CD4-positive, alpha-beta T cell treated with Interleukin-4 for 4 hours (primary cell): Measurements from ENCODE around the gene EEF1AKMT3.

Experiments
- DNase-seq: peaks from one replicate; pipeline ENCODE4 v3.0.0-alpha.2; 2020

EEF1AKMT3 gene

GRCh38 chr12:57735952-57736740, 36.3 kb upstream of the EEF1AKMT3 start:
- DNase-seq: no peak

GRCh38 chr12:57736741-57737466, 35.5 kb upstream of the EEF1AKMT3 start:
- no peak for DNase-seq

DNA sequence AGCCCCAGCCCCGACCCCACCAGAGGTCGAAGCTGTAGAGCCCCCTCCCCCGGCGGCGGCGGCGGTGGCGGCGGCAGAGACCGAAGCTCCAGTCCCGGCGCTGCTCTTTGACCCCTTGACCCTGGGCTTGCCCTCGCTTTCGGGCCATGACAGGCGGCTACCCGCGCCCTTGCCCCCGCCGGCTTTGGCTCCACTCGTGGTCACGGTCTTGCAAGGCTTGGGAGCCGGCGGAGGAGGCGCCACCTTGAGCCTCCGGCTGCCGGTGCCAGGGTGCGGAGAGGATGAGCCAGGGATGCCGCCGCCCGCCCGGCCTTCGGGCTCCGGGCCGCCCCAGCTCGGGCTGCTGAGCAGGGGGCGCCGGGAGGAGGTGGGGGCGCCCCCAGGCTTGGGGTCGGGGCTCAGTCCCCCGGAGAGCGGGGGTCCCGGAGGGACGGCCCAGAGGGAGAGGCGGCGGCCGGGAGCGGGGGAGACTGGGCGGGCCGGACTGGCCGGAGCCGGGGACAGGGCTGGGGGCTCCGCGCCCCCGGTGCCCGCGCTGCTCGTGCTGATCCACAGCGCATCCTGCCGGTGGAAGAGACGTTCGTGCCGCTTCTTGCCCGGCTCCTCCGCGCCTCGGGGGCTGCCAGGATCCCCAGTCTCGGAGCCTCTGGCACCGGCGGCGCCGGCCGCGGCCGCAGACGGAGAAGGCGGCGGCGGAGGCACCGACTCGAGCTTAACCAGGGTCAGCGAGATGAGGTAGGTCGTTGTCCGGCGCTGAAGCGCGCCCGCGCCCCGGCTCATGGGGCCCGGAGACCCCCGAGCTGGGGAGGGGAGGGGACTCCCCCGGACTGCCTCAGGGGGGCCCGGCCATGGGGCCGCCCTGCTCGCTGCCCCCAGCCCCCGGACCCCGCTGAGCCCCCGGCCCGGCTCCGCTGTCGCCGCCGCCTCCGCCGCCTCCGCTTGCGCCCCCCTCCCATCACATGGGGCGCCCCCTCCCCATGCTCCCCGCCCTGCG, 34.6 kb upstream of the EEF1AKMT3 start:
- DNase-seq: no peak

GRCh38 chr12:57738661-57739237, 33.7 kb upstream of the EEF1AKMT3 start, which contains the start of gene AGAP2:
AGAP2 (minus strand) TSS chr12:57738742; CDS start chr12:57738246, 496 bp downstream.
- no peak for DNase-seq

DNA sequence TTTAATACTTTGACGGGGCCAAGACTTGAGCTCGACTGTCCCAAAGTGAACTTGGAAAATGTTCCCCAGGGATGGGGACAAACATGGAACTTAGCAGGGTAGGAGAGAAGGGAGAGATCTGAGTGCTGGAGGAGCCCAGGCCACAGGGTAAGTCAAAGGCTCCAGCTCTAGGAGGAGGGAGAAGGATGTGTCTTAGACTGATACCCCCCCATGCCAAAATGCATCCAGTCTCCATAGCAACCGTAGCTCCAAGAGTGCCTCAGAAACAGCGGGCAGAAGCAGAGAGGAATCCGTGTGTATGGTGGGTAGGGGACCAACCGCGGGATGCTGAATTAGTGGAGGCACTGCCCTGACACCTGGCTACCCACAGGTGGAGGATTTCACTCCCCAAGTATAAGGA, 33.0 kb upstream of the EEF1AKMT3 start:
- DNase-seq: no peak

GRCh38 chr12:57739914-57740538, 32.4 kb upstream of the EEF1AKMT3 start:
- DNase-seq: no peak

- peak; percentile 85 for DNase-seq
Measured at GRCh38 chr12:57740656-57741412, 31.6 kb upstream of the EEF1AKMT3 start.

- DNase-seq: no peak
Measured at GRCh38 chr12:57741413-57741789, 31.0 kb upstream of the EEF1AKMT3 start.

DNA sequence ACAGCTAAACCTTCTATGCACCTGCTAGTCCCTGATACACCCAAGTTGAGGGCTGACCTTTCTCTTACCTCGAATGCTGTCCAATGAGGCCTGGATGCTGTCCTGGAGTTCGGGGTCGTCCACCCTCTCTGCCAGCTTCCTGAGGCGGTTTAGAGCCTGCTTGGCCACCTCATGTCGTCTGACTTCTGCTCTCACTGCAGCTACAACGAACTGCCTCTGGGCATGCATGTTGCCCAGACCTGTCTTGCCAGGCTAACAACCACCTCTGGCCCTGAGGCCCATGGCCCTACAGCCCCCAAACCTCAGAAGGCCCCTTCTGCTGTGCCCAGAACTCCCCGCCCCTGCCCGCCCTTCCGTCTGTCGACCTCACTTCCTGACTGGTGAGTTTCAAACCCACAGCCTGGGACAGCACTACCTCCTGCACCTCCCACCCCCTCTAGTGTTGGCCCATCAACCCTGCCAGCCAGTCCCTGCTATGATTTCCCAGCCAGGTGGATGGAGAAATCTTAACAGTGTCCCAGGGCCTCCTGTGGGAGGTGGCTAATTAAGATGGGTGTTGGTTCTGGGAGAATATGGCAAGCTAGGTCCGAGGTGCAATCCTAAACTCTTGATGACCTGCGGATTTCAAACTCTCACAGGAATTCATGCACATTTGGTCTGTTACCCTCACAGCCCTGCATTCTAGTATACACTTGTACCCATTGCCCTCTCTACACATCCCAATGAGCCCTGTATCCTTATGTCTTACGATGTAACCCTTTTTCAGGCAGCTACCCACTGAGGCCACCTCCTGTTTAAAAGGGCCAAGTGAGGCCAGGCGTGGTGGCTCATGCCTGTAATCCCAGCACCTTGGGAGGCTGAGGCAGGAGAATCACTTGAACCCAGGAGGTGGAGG, 30.3 kb upstream of the EEF1AKMT3 start:
- DNase-seq: peak; percentile 85

- no peak for DNase-seq
Measured at GRCh38 chr12:57743769-57744168, 28.6 kb upstream of the EEF1AKMT3 start.

- DNase-seq: no peak
Measured at GRCh38 chr12:57744194-57744776, 28.1 kb upstream of the EEF1AKMT3 start.

DNA sequence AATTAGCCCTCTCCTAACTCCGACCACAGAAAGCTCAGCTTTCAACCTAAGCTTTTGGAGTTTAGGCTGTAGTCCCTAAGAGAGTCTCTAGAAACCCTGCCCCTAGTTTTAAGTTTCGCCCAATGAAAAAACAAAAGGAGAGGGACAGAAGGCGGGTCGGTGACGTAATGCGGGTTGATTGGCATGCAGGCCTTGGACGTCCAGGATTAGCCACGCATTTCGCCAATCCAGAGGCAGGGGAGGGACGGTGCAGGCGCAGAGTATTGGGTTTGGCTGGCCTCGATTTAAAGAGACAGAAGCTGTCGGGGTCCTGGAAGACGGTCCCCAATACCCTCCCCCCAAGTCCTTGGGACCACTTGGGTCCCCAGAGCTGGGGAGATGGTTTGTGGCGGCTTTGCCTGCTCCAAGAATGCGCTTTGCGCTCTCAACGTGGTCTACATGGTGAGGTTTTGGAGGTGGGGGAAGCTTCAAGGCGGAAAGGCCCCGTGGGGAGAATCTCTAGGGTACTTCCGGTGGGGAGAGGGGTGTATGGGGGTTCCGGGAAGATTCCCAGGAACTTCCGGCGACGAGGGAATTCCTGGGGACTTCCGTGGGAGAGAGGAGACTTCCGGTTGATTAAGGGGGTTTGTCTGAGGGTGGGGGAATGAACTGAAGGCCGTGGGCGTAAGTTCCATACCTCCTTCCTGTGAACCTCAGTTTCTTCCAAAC, 27.5 kb upstream of the EEF1AKMT3 start, which contains the start of gene TSPAN31:
Gene TSPAN31 (plus strand): TSS at position 263 of the 708 bp plus-strand sequence. CDS start 116 bp downstream, at position 379.
- peak; percentile 96 for DNase-seq

DNA sequence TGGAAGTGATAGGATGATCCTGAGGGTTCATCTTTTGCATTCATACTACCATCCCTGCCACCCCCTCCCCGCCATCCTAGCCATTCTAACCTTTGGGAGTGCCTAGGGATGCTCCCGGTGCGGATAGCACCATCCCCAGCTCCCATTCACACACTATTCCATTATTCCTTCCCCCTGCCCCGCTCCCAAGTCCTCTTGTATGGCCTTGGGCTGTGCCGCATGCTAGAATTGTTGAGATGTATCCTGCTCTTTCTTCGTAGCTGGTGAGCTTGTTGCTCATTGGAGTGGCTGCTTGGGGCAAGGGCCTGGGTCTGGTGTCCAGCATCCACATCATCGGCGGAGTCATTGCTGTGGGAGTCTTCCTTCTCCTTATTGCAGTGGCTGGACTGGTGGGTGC, 26.9 kb upstream of the EEF1AKMT3 start:
- no peak for DNase-seq

- DNase-seq: no peak
Measured at GRCh38 chr12:57746025-57746424, 26.4 kb upstream of the EEF1AKMT3 start.

GRCh38 chr12:57749061-57749460, 23.4 kb upstream of the EEF1AKMT3 start:
- DNase-seq: no peak

DNA sequence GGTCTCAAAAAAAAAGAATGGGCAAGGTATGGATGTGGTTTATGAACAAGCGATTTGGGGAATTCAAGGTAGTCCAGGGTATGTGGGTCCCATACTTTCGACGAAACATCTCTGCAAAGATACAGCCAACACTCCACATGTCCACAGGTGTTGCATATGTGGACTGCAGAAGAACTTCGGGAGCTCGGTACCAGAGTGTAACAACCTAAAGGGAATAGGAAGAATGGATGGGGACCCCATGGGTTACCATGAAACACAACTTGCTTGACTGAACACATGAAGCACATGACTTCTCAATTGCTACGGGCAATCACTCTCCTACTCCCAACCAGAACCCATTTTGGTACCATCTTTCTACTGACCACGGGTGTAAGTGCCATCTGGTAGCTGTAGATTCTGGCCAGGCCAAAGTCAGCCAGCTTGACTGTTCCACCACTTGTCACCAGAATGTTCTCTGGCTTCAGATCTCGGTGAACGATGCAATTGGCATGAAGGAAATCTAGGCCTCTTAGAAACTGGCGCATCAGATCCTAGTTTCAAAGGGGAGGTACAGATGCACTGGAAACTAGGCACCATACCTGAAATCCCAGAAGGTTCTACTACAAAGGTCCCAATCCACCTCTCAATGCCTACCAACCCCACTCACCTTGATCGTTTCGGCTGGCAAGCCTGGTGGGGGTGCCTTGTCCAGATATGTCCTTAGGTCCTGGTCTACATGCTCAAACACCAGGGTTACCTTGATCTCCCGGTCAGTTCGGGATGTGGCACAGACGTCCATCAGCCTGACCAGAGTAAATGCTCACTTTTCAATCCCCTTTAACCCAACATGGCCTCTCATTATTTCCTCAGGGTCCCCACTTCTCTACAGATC, 21.6 kb upstream of the EEF1AKMT3 start:
- no peak for DNase-seq

DNA sequence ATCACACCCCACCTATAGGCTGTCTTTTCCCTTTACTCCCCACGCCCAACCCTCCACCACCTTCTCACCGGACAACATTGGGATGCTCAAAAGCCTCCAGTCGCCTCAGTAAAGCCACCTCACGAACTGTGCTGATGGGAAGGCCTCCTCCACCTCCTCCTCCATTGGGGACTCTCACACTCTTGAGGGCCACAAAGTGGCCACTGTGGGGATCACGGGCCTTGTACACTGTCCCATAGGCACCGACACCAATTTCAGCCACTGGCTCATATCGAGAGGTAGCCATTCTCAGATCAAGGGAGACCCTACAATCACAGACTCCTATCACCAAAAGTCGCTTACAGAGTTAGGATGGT, 21.0 kb upstream of the EEF1AKMT3 start:
- no peak for DNase-seq
